Ureter (tissue), 1 donor: ENCODE data around the gene CASQ1. TPM values are rescaled to one million over a fixed set of nuclear protein-coding genes. Genes with fewer than 3 reads are reported as not detected.

Experiments used
- DNase-seq: peaks from one replicate; pipeline ENCODE4 v3.0.0-alpha.2; 2020; ENCODE audit warnings: low spot score
- total RNA-seq: library from RNA; stranded (reverse); gene quantifications from one replicate; pipeline ENCODE4 v1.2.4, GENCODE V29; 2023
- donor health status: DM: yes; HTN: yes; CAD: no.

CASQ1 gene
- total RNA-seq, 1 donor from 2014 or later, result 10.5 TPM

DNA sequence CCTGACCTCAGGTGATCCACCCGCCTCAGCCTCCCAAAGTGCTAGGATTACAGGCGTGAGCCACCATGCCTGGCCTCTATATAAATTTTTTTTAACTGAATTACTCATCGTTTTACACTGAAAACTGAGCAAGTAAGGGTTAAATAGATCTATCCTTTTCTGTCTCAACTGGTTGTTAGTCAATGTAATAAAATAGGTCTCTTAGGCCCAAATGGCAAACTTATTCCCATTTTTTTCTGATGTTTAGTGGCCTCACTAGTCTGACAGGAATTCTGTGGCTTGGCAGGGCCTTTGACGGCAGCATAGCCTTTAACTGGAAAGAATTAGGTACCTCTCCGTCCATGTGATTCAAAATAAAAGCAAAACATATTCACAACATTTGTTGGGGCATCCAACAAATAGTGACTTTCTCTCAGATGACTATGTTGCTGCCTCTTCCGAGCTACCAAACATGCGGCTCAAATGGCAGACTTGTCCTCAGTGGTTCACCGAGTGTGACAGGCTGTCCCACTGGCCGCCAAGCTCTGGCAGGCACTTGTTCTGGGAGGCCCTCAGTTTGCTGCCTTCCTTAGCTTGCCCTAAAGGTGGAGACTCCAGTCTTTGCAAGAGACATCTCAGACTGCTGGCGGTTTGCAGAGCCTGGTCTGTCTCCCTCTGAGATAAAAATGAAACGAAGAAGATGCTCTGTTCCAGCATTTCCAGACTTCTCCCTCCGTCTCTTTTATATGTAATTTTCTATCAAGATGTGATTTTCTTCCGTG is 21.6 kb upstream of the CASQ1 start:
- no peak for DNase-seq

DNA sequence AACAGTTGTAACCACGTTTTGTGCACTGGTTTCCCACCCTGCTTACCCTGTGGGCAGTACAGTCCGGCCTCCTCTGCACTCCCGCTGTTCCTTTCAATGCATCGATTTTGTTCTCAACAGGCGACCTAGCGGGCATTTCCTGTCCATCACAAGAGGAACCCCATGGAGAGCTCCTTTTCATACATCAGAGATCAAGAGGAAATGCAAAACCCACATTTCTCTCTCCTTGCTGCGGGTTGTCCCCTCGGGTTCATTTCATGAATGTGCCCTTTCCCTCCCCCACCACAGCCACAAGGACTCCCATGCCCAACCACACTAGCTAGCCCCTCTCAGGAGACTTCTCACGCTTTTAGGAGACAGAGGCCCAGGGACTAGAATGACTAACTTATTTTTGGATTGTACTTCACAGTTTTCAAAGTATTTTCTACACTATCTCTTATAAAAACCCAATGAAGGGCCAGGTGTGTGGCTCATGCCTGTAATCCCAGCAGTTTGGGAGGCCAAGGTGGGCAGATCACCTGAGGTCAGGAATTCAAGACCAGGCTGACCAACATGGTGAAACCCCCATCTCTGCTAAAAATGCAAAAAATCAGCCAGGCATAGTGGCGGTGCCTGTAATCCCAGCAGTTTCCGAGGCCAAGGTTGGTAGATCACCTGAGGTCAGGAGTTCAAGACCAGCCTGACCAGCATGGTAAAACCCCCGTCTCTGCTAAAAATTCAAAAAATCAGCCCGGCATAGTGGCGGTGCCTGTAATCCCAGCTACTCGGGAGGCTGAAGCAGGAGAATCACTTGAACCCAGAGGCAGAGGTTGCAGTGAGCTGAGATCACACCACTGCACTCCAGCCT is 20.6 kb upstream of the CASQ1 start:
- no peak for DNase-seq

GRCh38 chr1:160171354-160171753 is 19.0 kb upstream of the CASQ1 start:
- DNase-seq, result no peak

GRCh38 chr1:160171980-160172379 is 18.4 kb upstream of the CASQ1 start:
- DNase-seq, result no peak

DNA sequence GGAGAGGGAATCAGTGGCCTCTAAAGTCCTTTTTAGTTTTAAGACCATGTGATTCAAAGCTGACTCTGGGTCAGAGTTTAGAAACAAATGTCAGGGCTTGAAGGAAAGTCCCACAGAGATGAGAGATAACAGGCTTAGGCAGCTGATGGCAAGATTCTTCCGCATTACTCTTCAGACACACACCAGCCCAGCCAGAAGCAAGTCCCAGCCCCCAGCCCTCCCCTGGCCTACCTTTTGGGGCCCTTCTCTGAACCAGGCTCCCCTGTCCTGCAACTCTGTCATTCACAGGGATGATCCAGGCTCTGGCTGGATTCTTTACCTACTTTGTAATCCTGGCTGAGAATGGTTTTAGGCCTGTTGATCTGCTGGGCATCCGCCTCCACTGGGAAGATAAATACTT is 13.1 kb upstream of the CASQ1 start:
- DNase-seq, result peak; percentile 52

DNA sequence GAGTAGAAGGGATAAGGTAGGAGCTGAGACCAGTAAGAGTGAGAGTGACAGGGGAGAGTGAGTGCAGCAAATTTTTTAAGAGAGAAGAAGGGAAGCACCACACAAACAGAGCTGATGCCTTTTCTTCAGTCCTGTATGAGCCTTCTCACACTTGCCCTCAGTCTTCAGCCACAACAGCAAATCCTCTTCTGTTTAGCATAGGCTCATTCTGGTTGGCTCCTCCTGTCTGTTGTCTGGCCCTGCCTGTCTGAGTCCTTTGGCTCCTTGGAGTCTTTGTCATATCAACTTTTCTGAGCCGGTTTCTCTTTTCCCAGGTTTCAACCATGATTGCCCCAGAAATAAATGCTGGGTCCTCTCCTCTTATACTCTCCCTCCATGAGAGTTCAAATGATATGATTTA is 12.7 kb upstream of the CASQ1 start:
- DNase-seq, result no peak

DNA sequence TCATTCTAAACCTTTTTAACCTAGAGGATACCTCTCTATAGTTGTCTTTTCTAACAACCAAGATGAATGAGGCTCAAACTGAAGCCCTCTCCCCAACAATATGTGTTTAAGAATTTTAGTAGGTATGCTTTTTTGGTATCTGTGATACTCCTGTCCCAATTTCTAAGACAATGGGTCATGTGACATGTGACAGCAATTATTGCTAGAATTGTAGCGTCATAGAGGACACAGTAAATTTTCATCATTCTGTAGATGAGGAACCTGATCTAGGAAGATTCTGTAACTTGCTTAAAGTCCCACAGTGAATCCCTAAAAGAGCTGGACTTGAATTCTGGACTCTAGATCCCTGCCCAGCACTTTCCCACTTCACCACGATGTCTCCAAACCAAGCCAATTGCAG is 11.6 kb upstream of the CASQ1 start:
- no peak for DNase-seq

- DNase-seq, result no peak
Measured at GRCh38 chr1:160179336-160179735, 11.0 kb upstream of the CASQ1 start.

DNA sequence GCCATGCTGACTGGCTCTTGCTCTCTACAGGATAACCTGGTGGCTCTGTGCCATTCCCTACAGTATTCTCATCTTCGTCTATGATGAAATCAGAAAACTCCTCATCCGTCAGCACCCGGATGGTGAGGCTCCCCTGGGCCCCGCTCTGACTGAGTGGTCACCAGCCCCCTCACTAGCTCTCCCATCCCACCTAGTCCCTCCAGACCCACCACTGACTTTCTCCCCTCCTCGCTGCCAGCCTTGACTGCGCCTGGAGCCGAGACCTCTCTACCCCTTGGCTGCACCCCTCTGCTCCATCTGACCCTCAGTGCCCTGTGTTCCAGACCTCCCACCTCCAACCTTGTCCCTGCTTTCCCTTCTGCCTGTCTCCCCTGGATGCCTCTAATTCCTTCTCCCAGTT is 4.1 kb upstream of the CASQ1 start:
- DNase-seq, result no peak

- no peak for DNase-seq
Measured at GRCh38 chr1:160186729-160187128, 3.6 kb upstream of the CASQ1 start.

DNA sequence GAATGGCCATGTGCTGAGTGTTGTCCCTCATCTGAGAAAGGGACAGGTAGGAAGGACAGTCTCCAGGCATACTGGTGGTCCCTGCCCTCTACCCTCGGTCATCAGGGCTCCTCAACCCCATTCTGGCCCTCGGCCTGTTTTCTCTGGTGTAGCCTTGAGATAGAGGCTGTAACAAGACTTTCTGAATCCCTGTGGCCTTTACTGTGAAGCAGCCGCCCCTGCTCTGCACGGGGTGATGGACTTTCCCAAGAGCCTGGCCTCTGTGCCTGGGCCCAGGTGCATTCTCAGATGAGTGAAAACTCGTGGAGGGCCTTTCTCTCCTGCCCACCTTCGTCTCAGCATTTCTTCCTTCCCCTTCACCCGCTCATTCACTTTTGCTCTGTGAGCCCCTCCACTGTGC is 3.0 kb upstream of the CASQ1 start:
- DNase-seq, result no peak

DNA sequence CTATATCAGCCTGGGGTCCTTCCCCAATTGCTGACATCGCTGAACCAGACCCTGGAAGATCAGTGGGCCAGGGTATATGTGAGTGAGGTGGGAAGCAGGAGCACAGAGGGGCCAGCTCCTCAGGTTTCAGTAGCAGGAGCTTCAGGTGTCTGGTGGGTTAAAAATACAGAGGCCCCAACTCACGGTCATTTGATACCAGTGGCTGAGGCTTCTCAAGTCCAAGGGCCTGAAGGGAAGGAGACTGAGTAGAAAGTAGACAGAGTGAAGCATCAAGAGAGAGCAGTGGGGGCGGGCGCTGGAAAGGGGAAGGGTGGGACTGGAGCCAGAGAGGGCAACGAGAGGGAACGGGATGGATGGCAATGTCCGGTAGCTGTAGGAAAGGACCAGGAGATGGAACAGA is 2.0 kb upstream of the CASQ1 start:
- DNase-seq, result no peak

GRCh38 chr1:160191756-160192155 is 1.4 kb downstream of the CASQ1 start:
- DNase-seq, result no peak

GRCh38 chr1:160192234-160192633 is 1.9 kb downstream of the CASQ1 start:
- no peak for DNase-seq

GRCh38 chr1:160193091-160193819 is 2.9 kb downstream of the CASQ1 start:
- DNase-seq, result peak; percentile 92

GRCh38 chr1:160193832-160194736 is 3.7 kb downstream of the CASQ1 start:
- no peak for DNase-seq

GRCh38 chr1:160194737-160195059 is 4.3 kb downstream of the CASQ1 start:
- DNase-seq, result no peak

- DNase-seq, result no peak
Measured at GRCh38 chr1:160196143-160196542, 5.8 kb downstream of the CASQ1 start.

GRCh38 chr1:160197231-160197630 is 6.9 kb downstream of the CASQ1 start:
- no peak for DNase-seq

DNA sequence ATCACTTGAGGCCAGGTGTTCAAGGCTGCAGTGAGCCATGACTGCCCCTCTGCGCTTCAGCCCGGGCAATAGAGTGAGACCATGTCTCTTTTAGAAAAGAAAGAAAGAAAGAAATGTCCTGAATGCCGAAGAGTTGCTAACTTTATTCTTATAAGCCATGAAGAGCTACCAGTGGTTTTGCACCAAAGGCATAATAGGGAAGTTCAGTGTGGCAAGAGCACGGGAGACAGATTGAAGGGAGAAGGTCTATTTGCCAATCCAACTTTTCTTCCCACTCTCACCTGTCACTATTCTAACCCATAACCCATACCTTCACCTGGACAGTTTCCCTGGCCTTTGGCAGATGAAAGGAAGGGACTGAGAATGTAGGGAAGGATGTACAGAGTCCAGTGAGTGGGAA is 10.4 kb downstream of the CASQ1 start:
- DNase-seq, result no peak

- DNase-seq, result no peak
Measured at GRCh38 chr1:160204526-160205241, 14.3 kb downstream of the CASQ1 start.
